ENCODE data around the gene C1QA.

The C1QA gene, protein sequence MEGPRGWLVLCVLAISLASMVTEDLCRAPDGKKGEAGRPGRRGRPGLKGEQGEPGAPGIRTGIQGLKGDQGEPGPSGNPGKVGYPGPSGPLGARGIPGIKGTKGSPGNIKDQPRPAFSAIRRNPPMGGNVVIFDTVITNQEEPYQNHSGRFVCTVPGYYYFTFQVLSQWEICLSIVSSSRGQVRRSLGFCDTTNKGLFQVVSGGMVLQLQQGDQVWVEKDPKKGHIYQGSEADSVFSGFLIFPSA

DNA sequence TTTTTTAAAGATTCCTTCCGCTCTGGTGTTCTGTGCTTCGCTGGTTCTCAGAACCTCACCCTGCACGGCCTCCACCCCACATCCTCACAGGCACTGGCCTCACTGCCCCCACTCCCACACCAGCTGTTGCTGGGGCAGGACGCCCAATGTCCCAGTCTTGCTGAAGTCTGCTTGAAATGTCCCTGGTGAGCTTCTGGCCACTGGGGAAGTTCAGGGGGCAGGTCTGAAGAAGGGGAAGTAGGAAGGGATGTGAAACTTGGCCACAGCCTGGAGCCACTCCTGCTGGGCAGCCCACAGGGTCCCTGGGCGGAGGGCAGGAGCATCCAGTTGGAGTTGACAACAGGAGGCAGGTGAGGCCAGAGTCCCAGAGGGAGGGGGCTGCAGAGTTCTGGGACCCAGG lies at the start of gene C1QA:
C1QA (plus strand) TSS at position 276 of the 400 bp plus-strand sequence. CDS start 989 bp downstream, outside the sequence.
- H3K9me3 Mint-ChIP-seq: no peaks in the 10 kb centered on the region
- H3K36me3 Mint-ChIP-seq (ENCODE audit: low read depth): no peaks in the 10 kb centered on the region
- no peaks in the 10 kb centered on the region for H3K4me1 Mint-ChIP-seq (ENCODE audit: low read depth)
- no peak within 1 kb of the TSS for H3K4me3 Mint-ChIP-seq
- H3K27ac Mint-ChIP-seq: no peak within 1 kb of the TSS
- H3K27me3 Mint-ChIP-seq: peaks cover 25% of the 10 kb centered on the region

DNA sequence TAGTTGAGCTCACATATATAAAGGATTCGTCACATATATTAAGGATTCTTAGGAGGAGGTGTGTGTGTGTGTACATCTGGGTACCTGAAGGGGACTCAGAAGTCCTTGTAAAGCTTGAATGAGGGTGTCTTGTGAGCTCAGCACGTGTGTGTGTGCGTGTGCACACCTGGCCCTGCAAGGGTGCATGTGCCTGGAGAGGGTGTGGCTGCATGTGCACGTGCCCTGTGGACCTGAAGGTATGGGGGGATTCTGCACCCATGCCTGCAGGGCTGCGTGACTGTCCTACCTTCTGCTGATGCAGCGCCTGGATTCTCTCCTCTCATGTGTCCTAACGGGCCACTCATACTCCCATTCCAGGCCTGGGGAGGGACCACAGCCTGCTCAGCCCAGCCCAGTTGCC lies 49.2 kb upstream of the C1QA start:
- Mint-ChIP-seq H3K27ac (no peak overlapping the region), H3K9me3 (no peaks in the 10 kb centered on the region), H3K4me1 (ENCODE audit: low read depth) (no peaks in the 10 kb centered on the region), H3K36me3 (ENCODE audit: low read depth) (no peaks in the 10 kb centered on the region), H3K27me3 (peaks cover 21% of the 10 kb centered on the region), H3K4me3 (no peak overlapping the region)

DNA sequence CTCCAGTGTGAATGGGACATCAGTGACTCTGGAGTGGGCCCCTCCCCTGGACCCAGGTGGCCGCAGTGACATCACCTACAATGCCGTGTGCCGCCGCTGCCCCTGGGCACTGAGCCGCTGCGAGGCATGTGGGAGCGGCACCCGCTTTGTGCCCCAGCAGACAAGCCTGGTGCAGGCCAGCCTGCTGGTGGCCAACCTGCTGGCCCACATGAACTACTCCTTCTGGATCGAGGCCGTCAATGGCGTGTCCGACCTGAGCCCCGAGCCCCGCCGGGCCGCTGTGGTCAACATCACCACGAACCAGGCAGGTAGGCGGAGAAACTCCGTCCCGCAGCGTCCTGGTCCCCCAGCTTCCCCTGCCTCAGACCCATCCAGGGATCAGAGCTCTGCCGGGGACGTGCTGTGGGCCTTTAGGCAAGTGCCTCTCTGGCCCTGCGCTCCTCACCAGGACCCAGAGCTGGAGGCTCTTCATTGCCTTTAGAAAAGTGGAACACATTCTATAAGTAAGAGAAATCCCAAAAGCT lies 47.5 kb upstream of the C1QA start:
- H3K4me1 Mint-ChIP-seq (ENCODE audit: low read depth): no peaks in the 10 kb centered on the region

DNA sequence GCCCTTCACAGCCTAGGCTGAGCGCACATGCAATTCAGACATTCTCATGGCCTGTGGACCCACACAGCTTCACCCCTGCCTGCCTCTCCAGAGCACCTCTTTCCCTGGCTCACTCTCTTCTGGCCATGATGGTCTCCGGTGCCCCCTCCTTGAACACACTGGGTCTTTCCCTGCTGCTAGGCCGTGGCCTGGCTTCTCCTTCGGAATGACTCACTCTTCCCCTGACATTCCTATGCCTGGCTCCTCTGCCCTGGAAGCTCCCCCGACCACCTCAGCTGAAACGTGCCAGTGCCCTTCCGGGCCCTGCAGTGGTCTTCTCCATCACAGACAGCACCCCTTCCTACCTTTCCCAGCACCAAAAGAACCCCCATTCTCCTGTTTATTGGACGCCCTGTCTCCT lies 44.9 kb upstream of the C1QA start:
- Mint-ChIP-seq H3K27me3 (peaks cover 24% of the 10 kb centered on the region), H3K27ac (no peak overlapping the region), H3K4me1 (ENCODE audit: low read depth) (no peaks in the 10 kb centered on the region), H3K9me3 (no peaks in the 10 kb centered on the region), H3K36me3 (ENCODE audit: low read depth) (no peaks in the 10 kb centered on the region), H3K4me3 (no peak overlapping the region)

More for the DNA sequence above, 47.5 kb upstream of the C1QA start:
- no peak overlapping the region for H3K27ac Mint-ChIP-seq
- H3K4me3 Mint-ChIP-seq: no peak overlapping the region
- peaks cover 21% of the 10 kb centered on the region for H3K27me3 Mint-ChIP-seq
- H3K9me3 Mint-ChIP-seq: no peaks in the 10 kb centered on the region
- no peaks in the 10 kb centered on the region for H3K36me3 Mint-ChIP-seq (ENCODE audit: low read depth)

DNA sequence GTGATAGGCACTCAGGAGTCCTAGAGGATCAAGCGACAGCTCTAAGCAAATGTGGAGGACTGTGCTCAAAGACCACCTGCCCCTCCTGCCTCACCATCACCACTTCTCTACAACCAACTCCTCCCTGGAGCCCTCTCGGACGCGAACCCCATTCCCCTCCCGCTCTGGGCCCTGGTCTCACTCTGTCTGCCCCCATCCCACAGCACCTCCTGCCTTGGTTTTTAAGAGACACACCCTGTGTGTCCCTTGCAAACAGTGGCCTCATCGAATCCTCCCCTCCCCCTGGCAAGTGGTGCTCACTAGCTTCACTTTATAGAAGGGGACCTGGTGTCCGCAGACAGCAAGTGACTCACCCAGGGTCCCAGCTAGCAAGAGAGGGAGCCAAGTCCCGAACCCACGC lies 44.4 kb upstream of the C1QA start:
- Mint-ChIP-seq H3K27ac (no peak overlapping the region), H3K27me3 (peaks cover 21% of the 10 kb centered on the region), H3K9me3 (no peaks in the 10 kb centered on the region), H3K4me3 (no peak overlapping the region), H3K4me1 (ENCODE audit: low read depth) (no peaks in the 10 kb centered on the region), H3K36me3 (ENCODE audit: low read depth) (no peaks in the 10 kb centered on the region)

DNA sequence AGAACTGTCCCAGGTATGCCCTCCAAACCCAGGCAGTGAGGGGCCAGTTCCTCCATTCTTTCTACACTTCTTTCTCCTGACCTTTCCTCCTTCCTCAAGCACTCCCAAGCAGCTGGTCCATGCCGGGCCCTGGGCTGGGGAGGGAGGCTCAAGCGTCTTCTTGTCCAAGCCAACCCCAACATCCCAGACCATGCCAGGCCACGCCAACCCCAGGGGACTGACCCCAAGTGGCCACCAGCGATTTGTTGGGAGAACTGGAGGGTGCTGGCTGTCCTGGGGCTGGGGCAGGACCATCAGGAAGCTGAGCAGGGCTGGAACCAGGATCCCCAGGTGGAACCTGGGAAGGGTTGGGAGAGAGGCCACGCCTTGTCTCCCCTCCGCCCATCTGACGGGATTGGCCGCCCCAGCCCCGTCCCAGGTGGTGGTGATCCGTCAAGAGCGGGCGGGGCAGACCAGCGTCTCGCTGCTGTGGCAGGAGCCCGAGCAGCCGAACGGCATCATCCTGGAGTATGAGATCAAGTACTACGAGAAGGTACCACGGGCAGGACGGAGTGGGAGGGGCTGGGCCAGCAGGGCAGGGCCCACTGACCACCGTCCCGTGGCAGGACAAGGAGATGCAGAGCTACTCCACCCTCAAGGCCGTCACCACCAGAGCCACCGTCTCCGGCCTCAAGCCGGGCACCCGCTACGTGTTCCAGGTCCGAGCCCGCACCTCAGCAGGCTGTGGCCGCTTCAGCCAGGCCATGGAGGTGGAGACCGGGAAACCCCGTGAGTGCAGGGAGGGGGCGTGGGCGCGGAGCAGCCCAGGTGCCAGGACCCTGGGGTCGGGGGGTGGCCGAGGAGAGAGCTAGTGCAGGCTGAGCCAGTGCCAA lies 43.3 kb upstream of the C1QA start:
- Mint-ChIP-seq H3K27me3 (peaks cover 20% of the 10 kb centered on the region), H3K4me1 (ENCODE audit: low read depth) (no peaks in the 10 kb centered on the region), H3K36me3 (ENCODE audit: low read depth) (no peaks in the 10 kb centered on the region), H3K9me3 (no peaks in the 10 kb centered on the region), H3K4me3 (no peak overlapping the region), H3K27ac (no peak overlapping the region)

DNA sequence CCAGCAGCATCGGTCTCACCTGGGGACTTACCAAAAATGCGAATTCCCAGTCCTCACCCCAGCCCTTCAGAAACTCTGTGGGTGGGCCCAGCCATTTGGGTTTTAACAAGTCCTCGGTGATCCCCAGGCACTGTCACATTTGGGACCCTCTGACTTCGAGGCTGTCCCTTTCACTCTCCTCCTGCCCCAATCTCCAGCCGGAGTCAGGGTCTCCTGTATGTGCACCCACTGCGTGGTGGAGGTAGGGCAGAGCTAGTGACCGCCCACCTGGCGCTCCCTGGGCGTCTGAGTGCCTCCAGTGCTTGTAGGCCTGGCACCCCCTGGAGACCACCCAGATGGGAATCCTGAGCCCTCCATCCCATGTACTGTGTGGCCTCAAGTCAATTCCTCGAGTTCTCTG lies 42.0 kb upstream of the C1QA start:
- Mint-ChIP-seq H3K4me3 (no peak overlapping the region), H3K27me3 (peaks cover 20% of the 10 kb centered on the region), H3K36me3 (ENCODE audit: low read depth) (no peaks in the 10 kb centered on the region), H3K27ac (no peak overlapping the region), H3K9me3 (no peaks in the 10 kb centered on the region), H3K4me1 (ENCODE audit: low read depth) (no peaks in the 10 kb centered on the region)

DNA sequence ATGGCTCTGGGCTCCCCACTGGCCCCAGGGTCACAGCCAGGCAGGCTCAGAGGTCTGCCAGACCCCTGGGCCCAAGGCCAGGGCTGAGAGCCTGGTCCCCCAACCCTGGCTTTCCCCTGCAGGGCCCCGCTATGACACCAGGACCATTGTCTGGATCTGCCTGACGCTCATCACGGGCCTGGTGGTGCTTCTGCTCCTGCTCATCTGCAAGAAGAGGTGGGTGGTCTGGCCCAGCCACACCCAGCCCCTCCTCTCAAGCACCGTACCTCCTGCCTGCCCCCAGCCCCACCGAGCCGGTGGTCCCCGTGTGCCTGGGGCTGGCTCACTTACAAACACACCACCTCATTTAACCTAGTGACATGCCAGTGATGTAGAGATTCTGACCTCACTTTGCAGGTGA lies 41.3 kb upstream of the C1QA start:
- H3K4me3 Mint-ChIP-seq: no peak overlapping the region
- H3K27ac Mint-ChIP-seq: no peak overlapping the region
- no peaks in the 10 kb centered on the region for H3K36me3 Mint-ChIP-seq (ENCODE audit: low read depth)
- peaks cover 18% of the 10 kb centered on the region for H3K27me3 Mint-ChIP-seq
- no peaks in the 10 kb centered on the region for H3K9me3 Mint-ChIP-seq
- H3K4me1 Mint-ChIP-seq (ENCODE audit: low read depth): no peaks in the 10 kb centered on the region

DNA sequence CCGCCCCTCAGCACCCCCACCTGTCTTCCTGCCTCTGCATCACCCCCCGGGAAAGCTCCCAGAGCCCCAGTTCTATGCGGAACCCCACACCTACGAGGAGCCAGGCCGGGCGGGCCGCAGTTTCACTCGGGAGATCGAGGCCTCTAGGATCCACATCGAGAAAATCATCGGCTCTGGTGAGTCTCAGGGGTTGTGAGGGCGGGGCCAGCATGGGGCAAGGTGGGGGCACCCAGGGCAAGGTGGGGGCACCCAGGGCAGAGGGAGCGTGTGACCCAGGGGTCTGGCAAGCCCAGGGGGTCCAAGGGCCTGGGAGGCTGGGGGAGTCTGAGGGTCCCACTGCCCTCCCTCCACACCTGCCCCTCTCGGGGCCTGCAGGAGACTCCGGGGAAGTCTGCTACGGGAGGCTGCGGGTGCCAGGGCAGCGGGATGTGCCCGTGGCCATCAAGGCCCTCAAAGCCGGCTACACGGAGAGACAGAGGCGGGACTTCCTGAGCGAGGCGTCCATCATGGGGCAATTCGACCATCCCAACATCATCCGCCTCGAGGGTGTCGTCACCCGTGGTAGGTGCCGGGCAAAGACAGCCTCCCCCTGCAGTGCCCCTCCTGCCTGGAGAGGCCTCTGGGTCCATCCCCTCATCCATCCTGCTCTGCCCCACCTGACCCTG lies 39.0 kb upstream of the C1QA start:
- Mint-ChIP-seq H3K9me3 (no peaks in the 10 kb centered on the region), H3K27me3 (peaks cover 3% of the 10 kb centered on the region), H3K36me3 (ENCODE audit: low read depth) (no peaks in the 10 kb centered on the region), H3K4me3 (no peak overlapping the region), H3K4me1 (ENCODE audit: low read depth) (no peaks in the 10 kb centered on the region), H3K27ac (no peak overlapping the region)

DNA sequence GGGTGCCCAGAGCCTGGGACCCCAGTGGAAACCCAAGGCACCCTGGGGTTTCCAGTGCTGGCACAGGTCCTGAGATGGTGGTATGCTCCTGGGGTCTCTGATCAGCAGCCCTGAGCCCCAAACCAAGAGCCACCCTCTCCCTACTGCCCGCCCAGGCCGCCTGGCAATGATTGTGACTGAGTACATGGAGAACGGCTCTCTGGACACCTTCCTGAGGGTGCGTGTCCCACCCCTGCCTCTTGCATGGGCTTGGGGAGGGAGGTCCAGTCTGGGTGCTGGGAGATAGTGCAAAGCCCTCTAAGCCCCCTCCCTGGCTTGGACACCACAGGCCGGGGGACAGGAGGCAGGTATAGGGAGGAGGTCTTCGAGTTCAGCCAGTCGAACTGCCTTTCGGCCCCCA lies 38.4 kb upstream of the C1QA start:
- H3K4me1 Mint-ChIP-seq (ENCODE audit: low read depth): no peaks in the 10 kb centered on the region
- no peak overlapping the region for H3K27ac Mint-ChIP-seq
- no peak overlapping the region for H3K4me3 Mint-ChIP-seq
- H3K27me3 Mint-ChIP-seq: peaks cover 3% of the 10 kb centered on the region
- H3K9me3 Mint-ChIP-seq: no peaks in the 10 kb centered on the region
- no peaks in the 10 kb centered on the region for H3K36me3 Mint-ChIP-seq (ENCODE audit: low read depth)

DNA sequence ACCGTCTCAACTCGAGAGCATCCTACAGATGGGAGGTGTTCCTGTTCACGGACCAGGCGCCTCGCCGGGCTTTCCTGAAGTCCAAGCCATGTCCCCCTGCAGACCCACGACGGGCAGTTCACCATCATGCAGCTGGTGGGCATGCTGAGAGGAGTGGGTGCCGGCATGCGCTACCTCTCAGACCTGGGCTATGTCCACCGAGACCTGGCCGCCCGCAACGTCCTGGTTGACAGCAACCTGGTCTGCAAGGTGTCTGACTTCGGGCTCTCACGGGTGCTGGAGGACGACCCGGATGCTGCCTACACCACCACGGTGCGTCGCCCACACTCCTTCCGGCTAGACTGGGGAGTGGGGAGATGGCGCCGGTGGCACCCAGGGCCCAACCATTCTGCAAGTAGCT lies 37.7 kb upstream of the C1QA start:
- Mint-ChIP-seq H3K27ac (no peak overlapping the region), H3K4me3 (no peak overlapping the region), H3K4me1 (ENCODE audit: low read depth) (no peaks in the 10 kb centered on the region), H3K9me3 (no peaks in the 10 kb centered on the region), H3K36me3 (ENCODE audit: low read depth) (no peaks in the 10 kb centered on the region), H3K27me3 (peaks cover 7% of the 10 kb centered on the region)

DNA sequence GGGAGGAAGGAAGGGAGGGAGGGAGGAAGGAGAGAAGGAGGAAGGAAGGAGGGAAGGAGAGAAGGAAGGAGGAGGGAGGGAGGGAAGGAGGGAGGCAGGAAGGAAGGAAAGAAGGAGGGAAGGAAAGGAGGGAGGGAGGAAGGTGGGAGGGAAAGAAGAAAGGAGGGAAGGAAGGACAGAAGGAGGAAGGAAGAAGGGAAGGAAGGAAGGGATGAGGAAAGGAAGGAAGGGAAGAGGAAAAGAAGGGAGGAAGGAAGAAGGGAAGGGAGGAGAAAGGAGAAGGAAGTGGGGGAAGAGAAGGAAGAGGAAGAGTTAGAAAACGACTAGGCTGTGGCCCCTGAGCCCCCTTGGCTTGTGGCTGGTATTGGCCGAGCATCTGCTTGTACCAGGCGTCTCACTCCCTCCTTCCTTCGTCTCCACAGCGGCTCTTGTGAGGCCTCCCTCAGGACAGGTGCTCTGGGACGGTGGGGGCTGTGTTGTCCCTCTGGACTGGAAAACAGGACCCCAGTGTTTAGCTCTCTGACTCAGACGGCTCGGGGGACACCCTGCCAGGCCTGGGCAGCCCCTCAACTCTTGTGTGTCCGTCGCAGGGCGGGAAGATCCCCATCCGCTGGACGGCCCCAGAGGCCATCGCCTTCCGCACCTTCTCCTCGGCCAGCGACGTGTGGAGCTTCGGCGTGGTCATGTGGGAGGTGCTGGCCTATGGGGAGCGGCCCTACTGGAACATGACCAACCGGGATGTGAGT lies 36.2 kb upstream of the C1QA start:
- no peak overlapping the region for H3K4me3 Mint-ChIP-seq
- no peaks in the 10 kb centered on the region for H3K4me1 Mint-ChIP-seq (ENCODE audit: low read depth)
- no peaks in the 10 kb centered on the region for H3K36me3 Mint-ChIP-seq (ENCODE audit: low read depth)
- no peaks in the 10 kb centered on the region for H3K9me3 Mint-ChIP-seq
- no peak overlapping the region for H3K27ac Mint-ChIP-seq
- peaks cover 19% of the 10 kb centered on the region for H3K27me3 Mint-ChIP-seq

DNA sequence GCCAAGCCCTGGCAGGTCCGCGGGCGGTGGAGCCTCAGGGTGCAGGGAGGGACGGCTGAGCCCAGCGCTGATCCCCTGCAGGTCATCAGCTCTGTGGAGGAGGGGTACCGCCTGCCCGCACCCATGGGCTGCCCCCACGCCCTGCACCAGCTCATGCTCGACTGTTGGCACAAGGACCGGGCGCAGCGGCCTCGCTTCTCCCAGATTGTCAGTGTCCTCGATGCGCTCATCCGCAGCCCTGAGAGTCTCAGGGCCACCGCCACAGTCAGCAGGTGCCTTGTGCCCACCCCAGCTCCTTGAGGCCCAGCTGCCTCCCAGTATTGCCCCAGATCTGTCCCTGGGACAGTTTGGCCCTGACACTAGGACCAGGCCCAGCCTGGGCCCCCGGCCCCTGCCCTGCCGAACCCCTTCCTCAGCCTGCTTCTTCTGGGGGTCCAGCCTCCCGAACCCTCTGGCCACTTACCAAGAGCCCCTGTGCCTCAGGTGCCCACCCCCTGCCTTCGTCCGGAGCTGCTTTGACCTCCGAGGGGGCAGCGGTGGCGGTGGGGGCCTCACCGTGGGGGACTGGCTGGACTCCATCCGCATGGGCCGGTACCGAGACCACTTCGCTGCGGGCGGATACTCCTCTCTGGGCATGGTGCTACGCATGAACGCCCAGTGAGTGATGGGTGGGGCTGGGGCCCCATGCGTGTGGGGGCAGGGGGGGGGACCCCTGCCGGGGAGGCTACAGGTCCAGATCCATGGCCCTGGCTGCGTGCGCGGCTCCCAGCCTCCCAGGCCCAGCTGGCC lies 35.4 kb upstream of the C1QA start:
- Mint-ChIP-seq H3K9me3 (no peaks in the 10 kb centered on the region), H3K27ac (no peak overlapping the region), H3K36me3 (ENCODE audit: low read depth) (no peaks in the 10 kb centered on the region), H3K4me3 (no peak overlapping the region), H3K27me3 (peaks cover 23% of the 10 kb centered on the region), H3K4me1 (ENCODE audit: low read depth) (no peaks in the 10 kb centered on the region)

DNA sequence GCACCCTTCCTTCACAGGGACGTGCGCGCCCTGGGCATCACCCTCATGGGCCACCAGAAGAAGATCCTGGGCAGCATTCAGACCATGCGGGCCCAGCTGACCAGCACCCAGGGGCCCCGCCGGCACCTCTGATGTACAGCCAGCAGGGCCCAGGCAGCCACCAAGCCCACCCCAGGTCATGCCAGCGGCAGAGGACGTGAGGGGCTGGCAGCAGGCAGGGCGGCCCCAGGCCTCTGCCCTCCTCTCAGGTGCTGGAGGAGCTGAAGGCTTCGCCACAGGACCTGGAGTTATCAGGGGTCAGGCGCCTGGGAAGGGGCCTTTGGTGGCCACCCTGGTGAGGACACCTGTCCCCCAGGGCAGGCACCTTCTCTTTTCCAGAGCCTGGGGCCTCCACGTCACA lies 34.8 kb upstream of the C1QA start:
- peaks cover 29% of the 10 kb centered on the region for H3K27me3 Mint-ChIP-seq
- H3K36me3 Mint-ChIP-seq (ENCODE audit: low read depth): no peaks in the 10 kb centered on the region
- H3K4me1 Mint-ChIP-seq (ENCODE audit: low read depth): no peaks in the 10 kb centered on the region
- H3K9me3 Mint-ChIP-seq: no peaks in the 10 kb centered on the region
- H3K27ac Mint-ChIP-seq: no peak overlapping the region
- no peak overlapping the region for H3K4me3 Mint-ChIP-seq
